GM12892 (cell line): ENCODE results near the gene SHC3.

ENCODE experiments used
- POLR2A ChIP-seq: IDR thresholded peaks from 2 replicates; pipeline ENCODE4 v1.6.1; 2011; ENCODE audit warnings: low read depth, low read length, control low read depth
- POLR2AphosphoS5 ChIP-seq: IDR thresholded peaks from 2 replicates; pipeline ENCODE4 v1.6.1; 2011; ENCODE audit warnings: low read depth, low read length, control low read depth
- TAF1 ChIP-seq: IDR thresholded peaks from 2 replicates; pipeline ENCODE4 v1.6.1; 2011; ENCODE audit warnings: low read depth, mild to moderate bottlenecking, control low read depth, low read length, borderline replicate concordance

DNA sequence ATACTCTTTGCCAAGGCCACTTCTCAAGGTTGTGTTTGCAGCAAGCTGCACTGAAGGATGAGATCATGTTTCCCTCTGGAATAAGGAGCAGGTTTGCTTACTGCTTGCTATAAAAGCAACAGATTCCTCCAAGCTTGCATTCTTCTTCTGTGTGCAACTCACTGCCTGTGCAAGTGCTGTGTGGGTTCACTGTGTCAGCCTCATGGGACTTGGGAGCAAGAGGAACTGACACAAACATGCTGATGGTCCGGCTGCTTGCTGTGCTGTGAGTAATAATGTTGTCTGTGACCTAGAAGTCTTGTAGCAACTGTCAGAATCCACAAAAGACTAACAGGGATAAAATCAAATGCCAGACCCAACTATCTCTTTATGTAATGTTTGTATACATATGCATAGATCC, 33.6 kb upstream of the SHC3 start:
- TF ChIP-seq POLR2A (no peak), POLR2AphosphoS5 (no peak), TAF1 (no peak)
